ENCODE measurements around the gene NTM.

The NTM gene

GRCh38 chr11:131849485-131849884 lies 479.1 kb downstream of the NTM start:
- no peak overlapping the region for H2BK120ac ChIP-seq (ENCODE audit: low read depth, low read length)
- DNase-seq, result no peak
- H4K8ac ChIP-seq (ENCODE audit: low read length), result no peak overlapping the region
- no peak overlapping the region for H3K4ac ChIP-seq (ENCODE audit: low read depth in 1 of 2, low read length in 2 of 2)
- H3K4me3 ChIP-seq (ENCODE audit: insufficient read depth in 1 of 2, low read depth in 1 of 2, low read length in 2 of 2), result no peak overlapping the region
- no peak overlapping the region for H2BK5ac ChIP-seq (ENCODE audit: low read depth, low read length, poor library complexity, severe bottlenecking)
- no peaks in the 10 kb centered on the region for H3K4me1 ChIP-seq (ENCODE audit: control insufficient read depth, insufficient read depth, low read depth, low read length)
- H2AK5ac ChIP-seq (ENCODE audit: low read length, severe bottlenecking), result no peak overlapping the region
- H3K9ac ChIP-seq (ENCODE audit: low read length), result no peak overlapping the region
- peaks cover 6 to 37% of the 10 kb centered on the region in 2 experiments for H3K27me3 ChIP-seq (ENCODE audit: control insufficient read depth in 1 of 2, insufficient read depth in 1 of 2, low read length in 2 of 2)
- no peak overlapping the region for H2BK15ac ChIP-seq (ENCODE audit: low read depth, poor library complexity, severe bottlenecking)
- no peaks in the 10 kb centered on the region for H3K9me3 ChIP-seq (ENCODE audit: control insufficient read depth, low read length)
- H3K14ac ChIP-seq (ENCODE audit: low read length in 2 of 2), result no peak overlapping the region
- no peaks in the 10 kb centered on the region for H3K36me3 ChIP-seq (ENCODE audit: control insufficient read depth in 1 of 2, insufficient read depth in 2 of 2, low read depth in 1 of 2, low read length in 2 of 2)
- no peak overlapping the region for H2BK12ac ChIP-seq (ENCODE audit: low read length in 2 of 2)
- no peak overlapping the region for H3K18ac ChIP-seq (ENCODE audit: low read depth in 1 of 2, low read length in 2 of 2)
- WGBS, result 86% methylated on average over 3 of the region's 6 CpGs
- H2AFZ ChIP-seq (ENCODE audit: low read depth, low read length), result no peak overlapping the region
- no peak overlapping the region for H3K4me2 ChIP-seq (ENCODE audit: low read length, poor library complexity, severe bottlenecking)
- no peak overlapping the region for H4K91ac ChIP-seq (ENCODE audit: low read length)
- H3K79me1 ChIP-seq (replicated peaks; ENCODE audit: low read length, poor library complexity, severe bottlenecking), result no peaks in the 10 kb centered on the region
- H3K27ac ChIP-seq (ENCODE audit: low read length, poor library complexity, severe bottlenecking), result no peak overlapping the region
- H3K23ac ChIP-seq (ENCODE audit: low read length in 2 of 2), result no peak overlapping the region

GRCh38 chr11:131850507-131850906 lies 480.1 kb downstream of the NTM start:
- Histone ChIP-seq H3K9me3 (ENCODE audit: control insufficient read depth, low read length) (no peaks in the 10 kb centered on the region), H3K23ac (ENCODE audit: low read length in 2 of 2) (no peak overlapping the region), H3K14ac (ENCODE audit: low read length in 2 of 2) (no peak overlapping the region), H3K36me3 (ENCODE audit: control insufficient read depth in 1 of 2, insufficient read depth in 2 of 2, low read depth in 1 of 2, low read length in 2 of 2) (no peaks in the 10 kb centered on the region), H3K27me3 (ENCODE audit: control insufficient read depth in 1 of 2, insufficient read depth in 1 of 2, low read length in 2 of 2) (peaks cover 6 to 39% of the 10 kb centered on the region in 2 experiments), H2BK12ac (ENCODE audit: low read length in 2 of 2) (no peak overlapping the region), H2BK5ac (ENCODE audit: low read depth, low read length, poor library complexity, severe bottlenecking) (no peak overlapping the region), H3K4ac (ENCODE audit: low read depth in 1 of 2, low read length in 2 of 2) (no peak overlapping the region), H4K8ac (ENCODE audit: low read length) (no peak overlapping the region), H3K4me3 (ENCODE audit: insufficient read depth in 1 of 2, low read depth in 1 of 2, low read length in 2 of 2) (no peak overlapping the region), H3K4me1 (ENCODE audit: control insufficient read depth, insufficient read depth, low read depth, low read length) (no peaks in the 10 kb centered on the region), H3K18ac (ENCODE audit: low read depth in 1 of 2, low read length in 2 of 2) (no peak overlapping the region), H3K4me2 (ENCODE audit: low read length, poor library complexity, severe bottlenecking) (no peak overlapping the region), H2BK15ac (ENCODE audit: low read depth, poor library complexity, severe bottlenecking) (no peak overlapping the region), H3K79me1 (replicated peaks; ENCODE audit: low read length, poor library complexity, severe bottlenecking) (no peaks in the 10 kb centered on the region), H2AK5ac (ENCODE audit: low read length, severe bottlenecking) (no peak overlapping the region), H3K27ac (ENCODE audit: low read length, poor library complexity, severe bottlenecking) (no peak overlapping the region), H2AFZ (ENCODE audit: low read depth, low read length) (no peak overlapping the region), H3K9ac (ENCODE audit: low read length) (no peak overlapping the region), H2BK120ac (ENCODE audit: low read depth, low read length) (no peak overlapping the region), H4K91ac (ENCODE audit: low read length) (no peak overlapping the region)
- DNase-seq, result no peak
- 95% methylated on average over 8 of the region's 9 CpGs for WGBS

- 51% methylated on average over 6 of the region's 7 CpGs for WGBS
- H3K4ac ChIP-seq (ENCODE audit: low read depth in 1 of 2, low read length in 2 of 2), result no peak overlapping the region
These were observed 481.7 kb downstream of the NTM start for GRCh38 chr11:131851964-131852755.

GRCh38 chr11:131852757-131853156 lies 482.3 kb downstream of the NTM start:
- DNase-seq, result no peak
- no peak overlapping the region for H3K18ac ChIP-seq (ENCODE audit: low read depth in 1 of 2, low read length in 2 of 2)
- H2BK12ac ChIP-seq (ENCODE audit: low read length in 2 of 2), result no peak overlapping the region
- no peak overlapping the region for H3K4ac ChIP-seq (ENCODE audit: low read depth in 1 of 2, low read length in 2 of 2)
- H2AK5ac ChIP-seq (ENCODE audit: low read length, severe bottlenecking), result no peak overlapping the region
- H2BK15ac ChIP-seq (ENCODE audit: low read depth, poor library complexity, severe bottlenecking), result no peak overlapping the region
- no peaks in the 10 kb centered on the region for H3K79me1 ChIP-seq (replicated peaks; ENCODE audit: low read length, poor library complexity, severe bottlenecking)
- 91% methylated on average over 3 of the region's 3 CpGs for WGBS
- H3K4me2 ChIP-seq (ENCODE audit: low read length, poor library complexity, severe bottlenecking), result no peak overlapping the region
- H3K9me3 ChIP-seq (ENCODE audit: control insufficient read depth, low read length), result no peaks in the 10 kb centered on the region
- no peak overlapping the region for H3K23ac ChIP-seq (ENCODE audit: low read length in 2 of 2)
- no peak overlapping the region for H3K14ac ChIP-seq (ENCODE audit: low read length in 2 of 2)
- no peak overlapping the region for H4K91ac ChIP-seq (ENCODE audit: low read length)
- peaks cover 6 to 37% of the 10 kb centered on the region in 2 experiments for H3K27me3 ChIP-seq (ENCODE audit: control insufficient read depth in 1 of 2, insufficient read depth in 1 of 2, low read length in 2 of 2)
- no peak overlapping the region for H2AFZ ChIP-seq (ENCODE audit: low read depth, low read length)
- H2BK5ac ChIP-seq (ENCODE audit: low read depth, low read length, poor library complexity, severe bottlenecking), result no peak overlapping the region
- no peak overlapping the region for H2BK120ac ChIP-seq (ENCODE audit: low read depth, low read length)
- H4K8ac ChIP-seq (ENCODE audit: low read length), result no peak overlapping the region
- no peaks in the 10 kb centered on the region for H3K36me3 ChIP-seq (ENCODE audit: control insufficient read depth in 1 of 2, insufficient read depth in 2 of 2, low read depth in 1 of 2, low read length in 2 of 2)
- H3K4me3 ChIP-seq (ENCODE audit: insufficient read depth in 1 of 2, low read depth in 1 of 2, low read length in 2 of 2), result no peak overlapping the region
- no peaks in the 10 kb centered on the region for H3K4me1 ChIP-seq (ENCODE audit: control insufficient read depth, insufficient read depth, low read depth, low read length)
- no peak overlapping the region for H3K9ac ChIP-seq (ENCODE audit: low read length)
- H3K27ac ChIP-seq (ENCODE audit: low read length, poor library complexity, severe bottlenecking), result no peak overlapping the region

More at GRCh38 chr11:131851964-131852755, 481.7 kb downstream of the NTM start:
- Histone ChIP-seq H2AFZ (ENCODE audit: low read depth, low read length) (no peak overlapping the region), H3K36me3 (ENCODE audit: control insufficient read depth in 1 of 2, insufficient read depth in 2 of 2, low read depth in 1 of 2, low read length in 2 of 2) (no peaks in the 10 kb centered on the region), H3K4me3 (ENCODE audit: insufficient read depth in 1 of 2, low read depth in 1 of 2, low read length in 2 of 2) (no peak overlapping the region), H3K27me3 (ENCODE audit: control insufficient read depth in 1 of 2, insufficient read depth in 1 of 2, low read length in 2 of 2) (peaks cover 6 to 37% of the 10 kb centered on the region in 2 experiments), H2BK5ac (ENCODE audit: low read depth, low read length, poor library complexity, severe bottlenecking) (no peak overlapping the region), H2BK120ac (ENCODE audit: low read depth, low read length) (no peak overlapping the region), H3K79me1 (replicated peaks; ENCODE audit: low read length, poor library complexity, severe bottlenecking) (no peaks in the 10 kb centered on the region), H3K9me3 (ENCODE audit: control insufficient read depth, low read length) (no peaks in the 10 kb centered on the region), H3K4me2 (ENCODE audit: low read length, poor library complexity, severe bottlenecking) (no peak overlapping the region), H2BK15ac (ENCODE audit: low read depth, poor library complexity, severe bottlenecking) (no peak overlapping the region), H3K9ac (ENCODE audit: low read length) (no peak overlapping the region), H2AK5ac (ENCODE audit: low read length, severe bottlenecking) (no peak overlapping the region), H3K27ac (ENCODE audit: low read length, poor library complexity, severe bottlenecking) (no peak overlapping the region), H2BK12ac (ENCODE audit: low read length in 2 of 2) (no peak overlapping the region), H3K14ac (ENCODE audit: low read length in 2 of 2) (no peak overlapping the region), H3K18ac (ENCODE audit: low read depth in 1 of 2, low read length in 2 of 2) (no peak overlapping the region), H4K8ac (ENCODE audit: low read length) (no peak overlapping the region), H4K91ac (ENCODE audit: low read length) (no peak overlapping the region), H3K4me1 (ENCODE audit: control insufficient read depth, insufficient read depth, low read depth, low read length) (no peaks in the 10 kb centered on the region), H3K23ac (ENCODE audit: low read length in 2 of 2) (no peak overlapping the region)
- DNase-seq, result no peak

All from mesenchymal stem cell (in vitro differentiated cells and primary cell).